NK-92 treated with Interleukin-12 subunit alpha and Interleukin-12 subunit beta, amount 100 ng/mL, for 24 hours (cell line): ENCODE measurements around the gene HTR1A.

Experiments
- DNase-seq: peaks from one replicate; lab custom pipeline; 2025; lab: John Stamatoyannopoulos, UW

The HTR1A gene

GRCh38 chr5:63962279-63962678 is at the start of gene HTR1A:
Gene HTR1A (minus strand): TSS chr5:63962445. CDS start chr5:63961719, 726 bp downstream.
- no peak for DNase-seq

DNA sequence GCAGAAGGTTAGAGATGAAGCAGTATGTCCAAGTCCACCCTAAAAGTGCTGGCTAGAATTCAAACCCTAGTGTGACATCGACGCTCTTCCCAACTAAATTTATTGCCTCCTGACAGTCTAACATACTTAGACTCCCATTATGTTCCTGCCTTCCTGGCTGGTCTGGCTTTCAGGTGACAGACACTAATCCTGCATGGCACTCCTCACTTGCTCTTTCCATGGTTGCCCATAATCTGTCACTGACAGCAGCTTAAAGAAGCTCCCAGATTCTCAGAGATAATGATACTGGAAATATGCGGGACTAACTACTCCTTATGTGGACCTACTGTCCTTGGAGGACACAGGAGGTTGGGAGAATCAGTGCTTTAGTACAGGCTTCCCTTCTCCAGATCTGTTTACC is 41.7 kb upstream of the HTR1A start:
- DNase-seq: no peak

- no peak for DNase-seq
These were observed 37.9 kb upstream of the HTR1A start for GRCh38 chr5:64000096-64000495.

GRCh38 chr5:63987053-63987452 is 24.8 kb upstream of the HTR1A start:
- DNase-seq: no peak

DNA sequence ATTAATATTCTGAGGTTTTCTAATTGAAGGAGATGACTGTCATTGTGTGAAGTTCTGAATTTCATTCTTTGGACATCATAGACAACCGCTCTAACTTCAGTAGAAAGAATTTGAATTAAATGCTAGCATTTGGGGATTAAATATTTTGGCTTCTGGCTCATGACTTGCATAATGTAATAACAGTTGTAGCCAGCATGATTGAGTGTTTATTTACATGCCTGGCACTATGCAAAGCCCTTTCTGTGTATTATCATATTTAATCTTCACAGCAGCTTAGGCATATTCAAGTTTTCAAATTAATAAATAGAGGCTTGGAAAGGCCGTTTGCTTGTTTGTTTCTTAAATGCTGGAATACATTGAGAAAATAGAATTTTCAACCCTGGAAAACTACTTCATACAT is 19.6 kb upstream of the HTR1A start:
- DNase-seq: no peak

- no peak for DNase-seq
These were observed 1.7 kb upstream of the HTR1A start for GRCh38 chr5:63963926-63964325.

DNA sequence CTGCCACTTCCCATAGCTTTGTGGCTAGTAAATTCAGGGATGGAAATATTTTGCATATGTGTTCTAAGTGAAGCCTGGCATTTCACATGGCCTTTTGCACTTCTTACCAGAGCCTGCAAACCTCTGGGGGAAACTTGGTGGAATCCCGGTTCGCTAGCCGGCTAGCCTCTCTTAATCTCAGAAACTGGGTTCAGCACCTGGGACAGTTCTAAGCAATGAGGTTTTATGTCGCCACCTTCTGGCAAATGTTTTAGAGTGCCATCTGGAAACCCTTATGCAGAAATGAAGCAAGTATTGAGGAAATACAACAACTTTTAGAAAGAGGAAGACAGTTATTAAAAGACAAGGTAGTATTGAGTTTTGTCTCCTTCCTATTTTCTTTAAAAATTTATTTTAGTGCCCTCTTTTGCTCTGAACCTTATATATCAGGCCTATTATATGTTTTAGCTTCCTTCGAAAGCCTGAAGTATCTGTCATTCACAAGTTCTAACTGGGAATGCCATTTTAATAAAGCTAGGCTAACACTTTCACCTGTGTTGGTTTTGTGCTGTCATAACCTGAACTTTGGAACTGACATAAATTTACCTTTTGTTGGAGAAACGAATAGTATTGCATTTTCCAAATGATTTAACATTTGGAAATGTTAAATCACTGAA is 963 bp upstream of the HTR1A start:
- no peak for DNase-seq

DNA sequence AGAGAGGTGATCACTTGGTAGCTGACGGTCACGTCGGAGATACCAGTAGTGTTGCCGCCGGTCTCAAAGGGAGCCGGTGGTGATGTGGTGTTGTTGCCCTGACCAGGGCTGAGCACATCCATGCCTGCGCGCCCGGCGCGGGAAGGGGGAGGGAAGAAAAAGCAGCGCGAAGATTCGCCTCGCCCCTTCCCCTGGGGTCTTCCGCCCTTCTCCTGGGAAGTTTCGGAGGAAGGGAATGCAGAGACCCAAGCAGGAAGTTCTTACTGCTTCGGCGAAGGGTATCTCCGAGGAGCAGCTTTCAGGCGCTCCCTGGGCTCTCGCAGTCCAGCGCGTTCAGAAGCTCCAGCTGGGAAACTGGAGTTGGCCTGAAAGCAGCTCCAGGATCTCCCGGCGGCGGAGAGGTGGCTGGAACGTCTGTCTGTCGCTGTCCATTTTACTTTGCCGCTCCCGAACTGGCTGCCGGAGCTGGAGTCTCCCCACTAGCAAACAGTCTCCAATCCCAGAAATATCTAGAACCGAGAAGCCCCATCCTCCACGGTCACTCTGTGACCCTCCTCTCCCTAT is 565 bp downstream of the HTR1A start:
- DNase-seq: no peak

DNA sequence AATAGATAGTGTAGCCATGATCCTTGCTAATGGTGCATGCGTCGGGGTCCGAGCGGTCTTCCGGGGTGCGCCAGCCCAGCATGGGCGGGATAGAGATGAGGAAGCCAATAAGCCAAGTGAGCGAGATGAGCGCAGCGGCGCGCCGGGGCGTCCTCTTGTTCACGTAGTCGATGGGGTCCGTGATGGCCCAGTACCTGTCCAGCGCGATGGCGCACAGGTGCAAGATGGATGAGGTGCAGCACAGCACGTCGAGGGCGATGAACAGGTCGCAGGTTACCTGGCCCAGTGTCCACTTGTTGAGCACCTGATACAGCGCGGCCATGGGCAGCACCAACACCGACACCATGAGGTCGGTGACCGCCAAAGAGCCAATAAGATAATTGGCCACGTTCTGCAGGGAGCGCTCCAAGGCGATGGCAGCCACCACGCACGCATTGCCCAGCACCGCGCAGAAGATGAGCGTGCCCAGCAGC is 1.1 kb downstream of the HTR1A start:
- no peak for DNase-seq

DNA sequence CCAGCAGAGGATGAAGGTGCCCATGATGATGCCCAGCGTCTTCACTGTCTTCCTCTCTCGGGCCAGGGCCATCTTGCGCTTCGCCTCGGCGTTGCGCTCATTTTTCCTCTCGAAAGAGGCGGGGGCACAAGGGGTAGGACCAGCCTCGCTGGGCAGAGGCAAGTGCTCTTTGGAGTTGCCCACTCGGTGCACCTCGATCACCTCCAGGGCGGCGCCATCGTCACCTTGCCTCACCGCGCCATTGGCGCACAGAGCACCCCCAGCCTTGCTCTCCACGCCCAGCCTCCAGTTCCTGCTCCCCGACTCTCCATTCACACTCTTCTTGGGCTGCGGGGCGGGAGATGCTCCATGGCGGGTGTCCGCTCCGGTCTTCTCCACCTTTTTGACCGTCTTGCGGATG is 1.6 kb downstream of the HTR1A start:
- DNase-seq: no peak

DNA sequence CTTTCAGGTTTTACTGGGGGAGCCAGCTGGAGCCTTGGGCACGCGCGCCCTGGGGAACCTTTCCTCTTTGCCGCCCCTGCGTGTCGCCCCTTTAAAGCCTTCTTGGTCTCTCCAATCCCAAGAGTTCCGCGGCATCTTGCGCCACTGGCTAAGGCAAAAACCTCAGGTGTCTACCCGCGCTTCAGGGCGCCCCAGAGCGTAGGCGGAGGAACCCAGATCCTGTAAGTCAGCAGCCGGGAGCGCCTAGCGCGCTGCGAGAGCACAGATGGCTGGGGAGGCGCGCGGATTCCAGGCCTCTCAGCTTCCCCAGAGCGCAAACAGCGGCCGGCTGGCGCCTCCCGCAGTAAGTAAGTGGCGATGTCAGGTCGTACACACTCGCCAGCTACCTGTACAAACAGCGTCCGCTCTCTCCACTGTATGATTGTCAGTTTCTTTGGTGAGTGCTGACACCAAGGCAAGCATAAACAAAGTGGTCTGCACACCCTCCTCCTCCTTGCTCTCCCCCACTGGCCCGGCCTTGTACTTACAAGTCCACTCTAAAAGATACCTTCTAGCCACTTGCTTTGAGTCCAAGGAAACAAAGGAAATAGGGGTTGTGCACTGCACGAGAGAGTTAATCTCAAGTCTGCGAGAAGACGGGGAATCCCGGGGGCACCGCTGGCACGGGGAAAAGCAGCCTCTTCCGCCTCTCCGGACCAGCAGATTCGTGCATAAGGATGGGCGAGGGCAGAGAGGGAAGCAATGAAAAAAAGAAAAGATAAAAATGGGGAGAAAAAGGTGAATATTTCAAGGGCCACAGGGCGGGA is 2.9 kb downstream of the HTR1A start:
- DNase-seq: no peak

- no peak for DNase-seq
These were observed 3.6 kb downstream of the HTR1A start for GRCh38 chr5:63958654-63959053.

DNA sequence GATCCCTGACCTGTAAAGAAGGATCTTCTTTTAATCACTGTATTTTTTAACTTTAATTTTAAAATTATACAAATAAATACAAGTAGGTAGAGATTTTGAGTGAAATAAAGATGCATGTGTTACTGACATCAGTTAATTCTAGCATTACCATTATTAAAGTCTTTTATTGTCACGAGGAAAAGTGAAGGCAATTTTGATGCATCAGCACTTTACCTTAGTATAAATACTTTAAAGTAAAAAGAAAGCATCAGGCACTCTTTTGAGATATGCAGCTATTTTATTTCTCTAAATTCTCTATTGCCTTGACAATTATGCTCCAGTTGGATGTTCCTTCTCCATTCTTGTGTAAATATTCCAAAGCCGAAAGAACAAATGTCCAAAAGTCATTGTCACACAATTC is 4.6 kb downstream of the HTR1A start:
- DNase-seq: no peak

DNA sequence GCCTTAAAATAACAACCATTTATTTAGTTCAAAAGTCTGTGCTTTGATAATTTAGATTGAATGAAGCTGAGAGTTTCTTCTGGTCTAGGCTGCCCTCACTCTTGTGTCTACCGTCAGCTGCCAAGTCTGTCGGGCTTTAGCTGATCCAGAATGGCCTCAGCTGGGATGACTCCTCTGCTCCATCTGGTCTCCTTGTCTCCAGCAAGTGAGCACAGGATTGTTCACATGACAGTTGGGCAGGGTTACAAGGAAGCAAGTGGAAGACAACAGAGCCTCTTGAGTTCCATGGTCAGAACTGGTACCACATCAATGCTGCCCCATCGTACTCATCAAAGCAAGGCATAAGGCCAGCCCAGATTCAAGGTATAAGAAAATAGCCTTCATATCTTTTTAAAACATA is 9.0 kb downstream of the HTR1A start:
- DNase-seq: no peak

GRCh38 chr5:63935103-63935502 is 27.1 kb downstream of the HTR1A start:
- DNase-seq: no peak

DNA sequence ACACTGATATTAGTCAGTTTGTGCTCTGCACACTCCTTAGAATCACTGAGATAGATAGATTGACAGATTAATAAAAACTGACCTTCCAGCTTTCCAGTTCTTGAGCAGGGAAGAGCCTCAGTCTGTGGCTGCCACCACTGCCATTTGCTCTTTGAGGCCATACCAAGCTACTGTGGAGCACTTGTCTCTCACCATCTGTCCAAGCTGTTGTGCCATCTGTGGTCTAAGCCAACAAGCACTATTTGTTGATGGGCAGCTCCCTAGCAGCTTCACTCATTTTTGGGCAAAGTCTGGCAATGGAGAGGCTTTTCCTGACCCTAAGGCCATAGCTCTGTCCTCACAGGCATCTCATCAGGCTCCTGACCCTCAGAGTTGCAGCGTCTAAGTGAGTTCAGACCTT is 30.4 kb downstream of the HTR1A start:
- no peak for DNase-seq

DNA sequence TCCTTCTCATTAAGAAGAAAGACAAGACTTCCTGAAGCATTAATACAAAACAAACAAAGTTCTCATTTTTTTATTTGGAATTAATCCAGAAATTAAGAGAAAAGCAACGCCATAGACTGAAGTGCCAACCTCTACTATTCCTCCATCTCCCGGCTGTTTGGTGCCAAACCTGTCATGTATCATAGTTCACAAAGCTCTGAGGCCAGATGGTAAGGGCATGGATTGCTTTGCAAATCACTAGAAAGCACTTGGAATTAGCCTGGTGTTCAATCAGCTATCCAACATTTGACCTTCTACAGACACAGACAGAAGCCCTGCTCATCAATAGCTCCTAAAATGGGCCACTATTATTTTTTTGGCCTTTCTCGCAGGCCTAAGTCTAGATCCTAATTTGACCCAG is 33.8 kb downstream of the HTR1A start:
- DNase-seq: no peak

DNA sequence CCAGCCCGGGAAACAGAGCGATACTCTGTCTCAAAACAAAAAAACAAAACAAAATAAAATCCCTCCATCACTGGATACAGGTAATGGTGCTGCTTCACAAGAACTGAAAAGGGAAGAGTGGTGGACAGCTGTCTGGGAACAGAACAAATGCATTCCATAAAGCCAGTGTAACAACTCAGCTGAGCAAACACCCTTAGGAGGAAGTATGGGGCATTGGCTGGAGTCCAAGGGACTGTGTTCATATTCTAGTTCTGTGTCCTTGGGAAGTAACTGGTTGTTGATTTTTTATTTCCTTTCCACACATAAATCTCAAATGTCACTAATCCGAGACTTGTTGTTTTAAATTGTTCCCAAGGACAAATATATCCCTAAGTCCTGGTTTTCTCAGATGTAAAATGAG is 38.3 kb downstream of the HTR1A start:
- no peak for DNase-seq

DNA sequence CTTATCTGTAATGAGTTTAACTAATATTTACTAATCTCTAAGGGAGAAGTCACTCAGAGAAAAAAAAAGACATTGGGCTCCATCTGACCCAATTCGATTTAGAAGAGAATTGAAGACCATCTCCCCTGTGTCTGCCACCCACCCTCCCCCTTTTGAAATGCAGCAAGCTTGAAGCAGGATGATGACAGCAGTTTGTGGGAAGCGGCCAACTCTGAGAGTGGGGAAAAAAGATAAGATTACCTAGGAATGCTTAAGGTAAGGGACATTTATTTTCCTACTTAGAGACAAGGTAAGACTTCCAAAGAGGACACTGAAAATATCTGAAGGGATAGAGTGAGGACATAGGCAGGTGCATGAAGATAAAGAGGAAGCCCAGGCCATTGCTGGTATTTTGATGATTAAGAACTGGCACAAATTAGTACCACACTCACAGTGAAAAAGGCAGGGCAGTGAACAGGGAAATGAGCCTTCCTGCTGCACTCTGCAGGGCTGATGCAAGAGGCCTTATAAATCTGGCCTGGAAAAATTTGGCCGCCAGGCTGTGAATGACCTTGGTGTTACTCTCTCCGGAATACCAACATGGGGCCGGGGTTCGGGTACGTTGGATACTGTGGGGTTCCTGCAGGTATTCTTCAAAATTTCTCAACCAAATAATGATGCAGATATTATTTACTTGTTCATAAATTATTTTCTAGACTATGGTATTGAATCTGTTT is 42.3 kb downstream of the HTR1A start:
- DNase-seq: no peak

GRCh38 chr5:63916786-63917185 is 45.5 kb downstream of the HTR1A start:
- DNase-seq: no peak

DNA sequence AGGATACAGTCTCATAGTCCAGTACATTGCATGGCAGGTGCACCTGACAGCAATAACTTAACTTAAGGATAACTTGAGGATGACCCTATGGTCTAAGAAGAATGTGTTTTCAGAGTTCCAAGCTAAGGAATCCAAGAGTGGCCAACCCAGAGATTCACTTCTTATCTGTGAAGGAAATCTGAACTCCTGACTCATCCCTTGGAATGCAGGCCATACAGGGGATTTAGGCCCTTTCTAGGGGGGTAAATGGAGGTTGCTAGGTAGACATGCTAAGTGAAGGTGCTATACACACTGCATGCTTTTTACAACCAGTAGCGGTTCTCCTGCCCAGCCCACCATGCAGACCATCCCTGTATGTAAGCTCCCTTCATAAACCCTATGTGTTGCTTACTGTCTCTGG is 50.4 kb downstream of the HTR1A start:
- no peak for DNase-seq
